ENCODE results near the gene EFHC1.

The EFHC1 gene

GRCh38 chr6:52518279-52518945 is 98.3 kb downstream of the EFHC1 start:
- DNase-seq (ENCODE audit: low read depth in 2 of 2), result no peak

- DNase-seq (ENCODE audit: low read depth in 2 of 2), result no peak
Observed at GRCh38 chr6:52519618-52520017, 99.5 kb downstream of the EFHC1 start.

- no peak for DNase-seq (ENCODE audit: low read depth in 2 of 2)
Observed at GRCh38 chr6:52522151-52522626, 102.0 kb downstream of the EFHC1 start.

- DNase-seq (ENCODE audit: low read depth in 2 of 2), result no peak
Observed at GRCh38 chr6:52522655-52523054, 102.5 kb downstream of the EFHC1 start.

GRCh38 chr6:52523378-52524142 is 103.4 kb downstream of the EFHC1 start:
- no peak for DNase-seq (ENCODE audit: low read depth in 2 of 2)

GRCh38 chr6:52524918-52525317 is 104.8 kb downstream of the EFHC1 start:
- no peak for DNase-seq (ENCODE audit: low read depth in 2 of 2)

- no peak for DNase-seq (ENCODE audit: low read depth in 2 of 2)
Observed at GRCh38 chr6:52526634-52527033, 106.5 kb downstream of the EFHC1 start.

GRCh38 chr6:52527436-52527835 is 107.3 kb downstream of the EFHC1 start:
- DNase-seq (ENCODE audit: low read depth in 2 of 2), result no peak

GRCh38 chr6:52529311-52529710 is 109.2 kb downstream of the EFHC1 start:
- DNase-seq (ENCODE audit: low read depth in 2 of 2), result no peak

GRCh38 chr6:52530351-52530750 is 110.2 kb downstream of the EFHC1 start:
- DNase-seq (ENCODE audit: low read depth in 2 of 2), result no peak

- DNase-seq (ENCODE audit: low read depth in 2 of 2), result no peak
Observed at GRCh38 chr6:52531396-52531795, 111.3 kb downstream of the EFHC1 start.

- DNase-seq (ENCODE audit: low read depth in 2 of 2), result no peak
Observed at GRCh38 chr6:52531834-52532233, 111.7 kb downstream of the EFHC1 start.

- DNase-seq (ENCODE audit: low read depth in 2 of 2), result no peak
Observed at GRCh38 chr6:52532457-52532856, 112.3 kb downstream of the EFHC1 start.

- DNase-seq (ENCODE audit: low read depth in 2 of 2), result no peak
Observed at GRCh38 chr6:52533491-52533890, 113.3 kb downstream of the EFHC1 start.

- no peak for DNase-seq (ENCODE audit: low read depth in 2 of 2)
Observed at GRCh38 chr6:52534363-52534762, 114.2 kb downstream of the EFHC1 start.

- no peak for DNase-seq (ENCODE audit: low read depth in 2 of 2)
Observed at GRCh38 chr6:52534966-52535390, 114.8 kb downstream of the EFHC1 start.

GRCh38 chr6:52535711-52536423 is 115.7 kb downstream of the EFHC1 start:
- DNase-seq (ENCODE audit: low read depth in 2 of 2), result no peak

- no peak for DNase-seq (ENCODE audit: low read depth in 2 of 2)
Observed at GRCh38 chr6:52536424-52536916, 116.3 kb downstream of the EFHC1 start.

GRCh38 chr6:52537001-52537753 is 117.0 kb downstream of the EFHC1 start:
- no peak for DNase-seq (ENCODE audit: low read depth in 2 of 2)

- no peak for DNase-seq (ENCODE audit: low read depth in 2 of 2)
Observed at GRCh38 chr6:52538252-52538900, 118.2 kb downstream of the EFHC1 start.

- no peak for DNase-seq (ENCODE audit: low read depth in 2 of 2)
Observed at GRCh38 chr6:52538901-52539354, 118.8 kb downstream of the EFHC1 start.

Measured in stimulated activated CD8-positive, alpha-beta memory T cell treated with anti-CD3 and anti-CD28 coated beads, Interleukin-7, amount 100 ng/mL, for 1 hour (primary cell).